ENCODE results near the gene CAPN13.

DNA sequence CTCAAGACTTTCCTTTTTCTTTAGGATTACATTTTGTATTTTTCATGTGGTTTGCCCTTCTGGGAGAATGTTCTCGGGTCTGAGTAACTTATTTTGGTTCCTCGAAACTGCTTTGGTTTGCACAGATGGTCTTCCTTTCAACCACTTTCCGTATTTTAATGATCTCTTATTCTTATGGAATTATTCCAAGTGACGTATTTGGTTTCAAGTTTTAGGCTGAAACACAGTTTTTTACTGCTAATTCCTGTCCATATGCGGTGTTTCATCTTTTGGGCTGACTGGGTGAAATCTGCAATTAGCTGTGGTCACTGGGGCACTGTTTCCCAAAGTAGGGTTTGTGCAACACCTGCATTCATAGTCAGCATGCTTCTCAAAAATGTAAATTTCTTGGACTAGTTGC lies 122.7 kb downstream of the CAPN13 start:
- TF ChIP-seq, protein P1, sequence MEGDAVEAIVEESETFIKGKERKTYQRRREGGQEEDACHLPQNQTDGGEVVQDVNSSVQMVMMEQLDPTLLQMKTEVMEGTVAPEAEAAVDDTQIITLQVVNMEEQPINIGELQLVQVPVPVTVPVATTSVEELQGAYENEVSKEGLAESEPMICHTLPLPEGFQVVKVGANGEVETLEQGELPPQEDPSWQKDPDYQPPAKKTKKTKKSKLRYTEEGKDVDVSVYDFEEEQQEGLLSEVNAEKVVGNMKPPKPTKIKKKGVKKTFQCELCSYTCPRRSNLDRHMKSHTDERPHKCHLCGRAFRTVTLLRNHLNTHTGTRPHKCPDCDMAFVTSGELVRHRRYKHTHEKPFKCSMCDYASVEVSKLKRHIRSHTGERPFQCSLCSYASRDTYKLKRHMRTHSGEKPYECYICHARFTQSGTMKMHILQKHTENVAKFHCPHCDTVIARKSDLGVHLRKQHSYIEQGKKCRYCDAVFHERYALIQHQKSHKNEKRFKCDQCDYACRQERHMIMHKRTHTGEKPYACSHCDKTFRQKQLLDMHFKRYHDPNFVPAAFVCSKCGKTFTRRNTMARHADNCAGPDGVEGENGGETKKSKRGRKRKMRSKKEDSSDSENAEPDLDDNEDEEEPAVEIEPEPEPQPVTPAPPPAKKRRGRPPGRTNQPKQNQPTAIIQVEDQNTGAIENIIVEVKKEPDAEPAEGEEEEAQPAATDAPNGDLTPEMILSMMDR (optimal IDR thresholded peaks at IDR 0.05 in 1 of 3, IDR thresholded peaks at IDR 0.05 in 1 of 3, conservative IDR thresholded peaks at IDR 0.05 in 1 of 3; ENCODE audit: extremely low read depth in 1 of 3, insufficient read depth in 2 of 3, low read length in 3 of 3): no peak
- TF ChIP-seq EZH2 (IDR thresholded peaks at IDR 0.05; ENCODE audit: low read length): no peak

All from keratinocyte (primary cell).